Measurements from ENCODE around the gene CD96.

DNA sequence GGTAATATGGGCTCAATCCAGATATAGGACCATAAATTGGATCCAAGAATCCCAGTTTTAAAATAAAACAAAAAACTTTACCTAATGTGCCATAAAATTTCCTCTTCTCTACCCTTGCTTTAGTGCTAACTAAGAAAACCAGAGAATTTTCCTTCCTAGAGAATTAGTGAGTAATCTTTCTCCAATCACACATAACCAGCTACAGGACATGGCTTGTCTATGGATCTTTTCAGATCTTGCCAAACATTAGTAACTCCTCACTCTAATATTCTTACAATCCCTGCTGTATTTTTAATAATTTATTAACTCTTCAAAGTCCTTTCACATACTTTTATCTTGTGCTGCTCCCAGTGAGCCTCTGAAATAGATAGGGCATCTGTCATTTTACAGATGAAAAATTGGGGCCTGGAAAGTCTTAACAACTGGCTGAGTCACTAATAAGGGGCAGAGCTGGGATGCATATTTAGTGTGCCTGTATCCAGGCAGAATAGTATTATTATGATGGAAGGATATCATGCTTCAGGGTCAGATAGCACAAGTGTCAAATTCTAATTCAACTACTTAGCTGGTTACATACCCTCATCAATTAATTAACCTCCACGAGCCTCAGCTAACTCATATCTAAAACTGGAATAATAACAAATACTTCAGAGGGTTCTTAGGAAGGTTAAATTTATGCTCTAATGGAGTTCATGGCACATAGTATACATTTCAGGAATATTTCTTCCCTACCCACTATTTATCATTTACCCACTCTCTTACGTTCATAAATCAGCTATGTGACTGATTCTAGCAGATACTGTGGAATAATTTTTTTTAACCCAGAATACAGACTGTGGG lies 47.5 kb downstream of the CD96 start:
- TF ChIP-seq, protein P1, sequence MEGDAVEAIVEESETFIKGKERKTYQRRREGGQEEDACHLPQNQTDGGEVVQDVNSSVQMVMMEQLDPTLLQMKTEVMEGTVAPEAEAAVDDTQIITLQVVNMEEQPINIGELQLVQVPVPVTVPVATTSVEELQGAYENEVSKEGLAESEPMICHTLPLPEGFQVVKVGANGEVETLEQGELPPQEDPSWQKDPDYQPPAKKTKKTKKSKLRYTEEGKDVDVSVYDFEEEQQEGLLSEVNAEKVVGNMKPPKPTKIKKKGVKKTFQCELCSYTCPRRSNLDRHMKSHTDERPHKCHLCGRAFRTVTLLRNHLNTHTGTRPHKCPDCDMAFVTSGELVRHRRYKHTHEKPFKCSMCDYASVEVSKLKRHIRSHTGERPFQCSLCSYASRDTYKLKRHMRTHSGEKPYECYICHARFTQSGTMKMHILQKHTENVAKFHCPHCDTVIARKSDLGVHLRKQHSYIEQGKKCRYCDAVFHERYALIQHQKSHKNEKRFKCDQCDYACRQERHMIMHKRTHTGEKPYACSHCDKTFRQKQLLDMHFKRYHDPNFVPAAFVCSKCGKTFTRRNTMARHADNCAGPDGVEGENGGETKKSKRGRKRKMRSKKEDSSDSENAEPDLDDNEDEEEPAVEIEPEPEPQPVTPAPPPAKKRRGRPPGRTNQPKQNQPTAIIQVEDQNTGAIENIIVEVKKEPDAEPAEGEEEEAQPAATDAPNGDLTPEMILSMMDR (conservative IDR thresholded peaks at IDR 0.05 in 1 of 2, IDR thresholded peaks at IDR 0.05 in 1 of 2; ENCODE audit: extremely low read depth in 1 of 2, insufficient read depth in 1 of 2, low read depth in 1 of 2, low read length in 2 of 2), result no peak
- no peak for TF ChIP-seq EZH2 (IDR thresholded peaks at IDR 0.05; ENCODE audit: borderline replicate concordance, low read length)
